ENCODE results near the gene TP53BP1.

DNA sequence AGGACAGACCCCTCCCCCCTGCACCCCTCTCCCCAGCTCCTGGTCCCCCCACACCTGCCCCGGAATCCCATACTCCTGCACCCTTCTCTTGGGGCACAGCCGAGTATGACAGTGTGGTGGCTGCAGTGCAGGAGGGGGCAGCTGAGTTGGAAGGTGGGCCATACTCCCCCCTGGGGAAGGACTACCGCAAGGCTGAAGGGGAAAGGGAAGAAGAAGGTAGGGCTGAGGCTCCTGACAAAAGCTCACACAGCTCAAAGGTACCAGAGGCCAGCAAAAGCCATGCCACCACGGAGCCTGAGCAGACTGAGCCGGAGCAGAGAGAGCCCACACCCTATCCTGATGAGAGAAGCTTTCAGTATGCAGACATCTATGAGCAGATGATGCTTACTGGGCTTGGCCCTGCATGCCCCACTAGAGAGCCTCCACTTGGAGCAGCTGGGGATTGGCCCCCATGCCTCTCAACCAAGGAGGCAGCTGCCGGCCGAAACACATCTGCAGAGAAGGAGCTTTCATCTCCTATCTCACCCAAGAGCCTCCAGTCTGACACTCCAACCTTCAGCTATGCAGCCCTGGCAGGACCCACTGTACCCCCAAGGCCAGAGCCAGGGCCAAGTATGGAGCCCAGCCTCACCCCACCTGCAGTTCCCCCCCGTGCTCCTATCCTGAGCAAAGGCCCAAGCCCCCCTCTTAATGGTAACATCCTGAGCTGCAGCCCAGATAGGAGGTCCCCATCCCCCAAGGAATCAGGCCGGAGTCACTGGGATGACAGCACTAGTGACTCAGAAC is 34.3 kb upstream of the TP53BP1 start:
- no peak for TF ChIP-seq POLR2A (IDR thresholded peaks at IDR 0.05)
- TF ChIP-seq, protein P1, sequence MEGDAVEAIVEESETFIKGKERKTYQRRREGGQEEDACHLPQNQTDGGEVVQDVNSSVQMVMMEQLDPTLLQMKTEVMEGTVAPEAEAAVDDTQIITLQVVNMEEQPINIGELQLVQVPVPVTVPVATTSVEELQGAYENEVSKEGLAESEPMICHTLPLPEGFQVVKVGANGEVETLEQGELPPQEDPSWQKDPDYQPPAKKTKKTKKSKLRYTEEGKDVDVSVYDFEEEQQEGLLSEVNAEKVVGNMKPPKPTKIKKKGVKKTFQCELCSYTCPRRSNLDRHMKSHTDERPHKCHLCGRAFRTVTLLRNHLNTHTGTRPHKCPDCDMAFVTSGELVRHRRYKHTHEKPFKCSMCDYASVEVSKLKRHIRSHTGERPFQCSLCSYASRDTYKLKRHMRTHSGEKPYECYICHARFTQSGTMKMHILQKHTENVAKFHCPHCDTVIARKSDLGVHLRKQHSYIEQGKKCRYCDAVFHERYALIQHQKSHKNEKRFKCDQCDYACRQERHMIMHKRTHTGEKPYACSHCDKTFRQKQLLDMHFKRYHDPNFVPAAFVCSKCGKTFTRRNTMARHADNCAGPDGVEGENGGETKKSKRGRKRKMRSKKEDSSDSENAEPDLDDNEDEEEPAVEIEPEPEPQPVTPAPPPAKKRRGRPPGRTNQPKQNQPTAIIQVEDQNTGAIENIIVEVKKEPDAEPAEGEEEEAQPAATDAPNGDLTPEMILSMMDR (IDR thresholded peaks at IDR 0.05) = no peak

Data from heart left ventricle (tissue), 13 donors.